DND-41 (cell line): ENCODE measurements around the gene KCNJ6.
"Not testable (repeated sequence)": the region's sequence is repeated elsewhere in the genome, so short reads cannot be mapped to it uniquely, and the experiment has no call there.

ENCODE experiments used
- ATAC-seq: fragments of 200-7000 bp; cut with Tn5 transposase; 3 replicates; pipeline ENCODE4 v1.9.1; 2021; ENCODE audit warnings: low read depth; ENCODE audit not compliant: insufficient read depth
- DNase-seq: peaks from one replicate; pipeline ENCODE4 v3.0.0-alpha.2; 2020
- H2AFZ ChIP-seq: 2 replicates; pipeline ENCODE4 v1.6.0; 2012; ENCODE audit warnings: low read depth, low read length
- H3K27ac ChIP-seq: 2 replicates; pipeline ENCODE4 v1.5.1; 2012; ENCODE audit warnings: low read length, inconsistent platforms
- H3K27me3 ChIP-seq: fragments of 200-600 bp; sonication (generic); 2 replicates; pipeline ENCODE4 v1.6.0; 2012; ENCODE audit warnings: low read length, mild to moderate bottlenecking, inconsistent platforms; ENCODE audit not compliant: insufficient read depth, poor library complexity
- H3K36me3 ChIP-seq: 2 replicates; pipeline ENCODE4 v1.5.1; 2012; ENCODE audit warnings: low read length, inconsistent platforms; ENCODE audit not compliant: insufficient read depth
- H3K4me1 ChIP-seq: 2 replicates; pipeline ENCODE4 v1.5.1; 2012; ENCODE audit warnings: mild to moderate bottlenecking, low read length; ENCODE audit not compliant: insufficient read depth
- H3K4me2 ChIP-seq: 2 replicates; pipeline ENCODE4 v1.6.0; 2012; ENCODE audit warnings: mild to moderate bottlenecking, moderate library complexity, low read length, inconsistent platforms; ENCODE audit not compliant: insufficient read depth
- H3K4me3 ChIP-seq, 2 experiments: fragments of 200-600 bp in 1 of 2; shearing (Covaris generic) in 1 of 2; 2 replicates each; pipeline ENCODE4 v1.5.1; 2012 to 2016; ENCODE audit warnings: inconsistent platforms in 2 of 2, low read length in 2 of 2, mild to moderate bottlenecking in 2 of 2, low read depth in 1 of 2, moderate library complexity in 1 of 2
- H3K79me2 ChIP-seq: 2 replicates; pipeline ENCODE4 v1.6.0; 2012; ENCODE audit warnings: low read length, inconsistent platforms; ENCODE audit not compliant: insufficient read depth
- H3K9ac ChIP-seq: 2 replicates; pipeline ENCODE4 v1.6.0; 2012; ENCODE audit warnings: low read depth, mild to moderate bottlenecking, inconsistent platforms, low read length, moderate library complexity
- H3K9me3 ChIP-seq: 2 replicates; pipeline ENCODE4 v1.5.1; 2012; ENCODE audit warnings: low read length, moderate library complexity, mild to moderate bottlenecking, inconsistent platforms; ENCODE audit not compliant: insufficient read depth, severe bottlenecking
- H4K20me1 ChIP-seq: 2 replicates; pipeline ENCODE4 v1.6.0; 2012; ENCODE audit warnings: low read length; ENCODE audit not compliant: insufficient read depth
- CTCF ChIP-seq: IDR thresholded peaks from 2 replicates; pipeline ENCODE4 v1.5.1; 2012; ENCODE audit warnings: borderline replicate concordance, low read length, moderate library complexity, mild to moderate bottlenecking; ENCODE audit not compliant: poor library complexity, severe bottlenecking; ENCODE audit errors: extremely low read depth
- EZH2 ChIP-seq: IDR thresholded peaks from 3 replicates; pipeline ENCODE4 v1.6.1; 2012; ENCODE audit warnings: borderline replicate concordance, low read depth, mild to moderate bottlenecking, moderate library complexity, low read length, inconsistent platforms; ENCODE audit not compliant: severe bottlenecking

The KCNJ6 gene

DNA sequence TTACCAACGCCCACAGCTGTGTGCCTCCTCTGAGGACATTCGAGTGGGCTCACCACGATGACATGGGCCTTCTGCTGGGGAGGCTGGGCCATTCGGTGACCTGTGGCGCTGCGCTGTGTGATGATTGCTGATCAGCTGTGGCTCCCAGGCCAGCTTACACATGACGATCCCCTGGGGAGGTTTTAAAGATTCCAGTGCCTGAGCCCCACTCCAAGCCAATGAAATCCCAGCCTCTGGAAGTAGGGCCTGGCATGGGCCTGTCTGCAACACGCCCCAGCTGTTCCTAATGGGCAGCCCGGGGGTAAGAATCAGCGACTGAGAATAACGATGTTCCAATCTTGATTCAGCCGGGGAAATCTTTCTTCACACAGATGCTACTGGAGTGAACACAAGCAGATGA, 153.7 kb downstream of the KCNJ6 start:
- Histone ChIP-seq H3K4me1 (no peaks in the 10 kb centered on the region), H3K27ac (no peak overlapping the region), H3K79me2 (no peaks in the 10 kb centered on the region), H3K4me3 (no peak overlapping the region), H3K9ac (no peak overlapping the region), H4K20me1 (peaks cover 2% of the 10 kb centered on the region; the same call in 1 of the 2 replicates), H3K36me3 (no peaks in the 10 kb centered on the region), H3K9me3 (no peaks in the 10 kb centered on the region), H3K4me2 (no peak overlapping the region), H3K27me3 (peaks cover 3% of the 10 kb centered on the region), H2AFZ (no peak overlapping the region)
- ATAC-seq (no peak), DNase-seq (no peak)
- TF ChIP-seq EZH2 (no peak), CTCF (no peak)

GRCh38 chr21:37761406-37761805, 154.9 kb downstream of the KCNJ6 start:
- H3K9ac ChIP-seq, H3K9me3 ChIP-seq, H4K20me1 ChIP-seq, H3K4me2 ChIP-seq, ATAC-seq, H3K4me3 ChIP-seq, H2AFZ ChIP-seq, H3K27me3 ChIP-seq, H3K27ac ChIP-seq, DNase-seq, H3K4me1 ChIP-seq, H3K79me2 ChIP-seq, H3K36me3 ChIP-seq: not testable (repeated sequence)

DNA sequence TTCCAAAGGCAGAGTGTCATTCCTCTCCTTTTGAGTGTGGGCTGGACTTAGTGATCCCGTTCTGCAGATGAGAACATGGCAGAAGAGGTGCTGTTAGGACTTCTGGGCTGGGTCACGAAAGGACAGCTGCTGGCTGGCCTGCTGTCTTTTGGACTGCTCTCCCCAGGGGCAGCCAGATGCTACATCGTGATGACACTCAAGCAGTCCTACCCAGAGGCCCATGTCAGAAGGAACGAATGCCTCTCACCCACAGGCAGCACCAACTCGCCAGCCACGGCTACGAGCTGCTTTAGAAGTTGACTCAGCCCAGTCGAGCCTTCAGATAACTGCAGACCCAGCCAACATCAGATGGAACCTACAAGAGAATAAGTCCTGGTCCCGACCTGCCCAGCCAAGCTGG, 156.5 kb downstream of the KCNJ6 start:
- ATAC-seq, result no peak
- peaks cover 3% of the 10 kb centered on the region for H3K27me3 ChIP-seq

GRCh38 chr21:37758982-37759381, 157.3 kb downstream of the KCNJ6 start:
- H3K36me3 ChIP-seq, result no peaks in the 10 kb centered on the region
- peaks cover 2% of the 10 kb centered on the region; the same call in 1 of the 2 replicates for H4K20me1 ChIP-seq
- ATAC-seq (no peak; the same call in 2 of the 3 replicates), DNase-seq (peak; percentile 27)
- H3K4me2 ChIP-seq, result no peak overlapping the region
- TF ChIP-seq EZH2, result no peak
- TF ChIP-seq CTCF, result peak; percentile 72
- no peaks in the 10 kb centered on the region for H3K79me2 ChIP-seq
- no peak overlapping the region for H3K27ac ChIP-seq
- H3K9me3 ChIP-seq, result no peaks in the 10 kb centered on the region
- H3K4me1 ChIP-seq, result no peaks in the 10 kb centered on the region
- no peak overlapping the region for H3K4me3 ChIP-seq
- peaks cover 5% of the 10 kb centered on the region for H3K27me3 ChIP-seq
- H2AFZ ChIP-seq, result no peak overlapping the region
- no peak overlapping the region for H3K9ac ChIP-seq

More for the DNA sequence above, 156.5 kb downstream of the KCNJ6 start:
- Histone ChIP-seq H4K20me1 (peaks cover 2% of the 10 kb centered on the region; the same call in 1 of the 2 replicates), H3K9me3 (no peaks in the 10 kb centered on the region), H3K4me2 (no peak overlapping the region), H3K36me3 (no peaks in the 10 kb centered on the region), H3K9ac (no peak overlapping the region), H3K4me3 (no peak overlapping the region), H3K79me2 (no peaks in the 10 kb centered on the region), H3K27ac (no peak overlapping the region), H3K4me1 (no peaks in the 10 kb centered on the region), H2AFZ (no peak overlapping the region)
- no peak for DNase-seq
- TF ChIP-seq CTCF (no peak), EZH2 (no peak)
